Uterus (tissue), 2 donors: ENCODE measurements around the gene FRAT2.

Source experiments
- CTCF ChIP-seq, 4 experiments: fragments of 200-600 bp in 2 of 4; fragments of 450-650 bp in 2 of 4; sonication (generic) in 2 of 4; IDR thresholded peaks; one replicate each; pipeline ENCODE4 v1.5.1; 2016 to 2019; ENCODE audit warnings: antibody characterized with exemption in 4 of 4, mild to moderate bottlenecking in 2 of 4, moderate library complexity in 1 of 4
- POLR2A ChIP-seq, 2 donors: fragments of 450-650 bp; IDR thresholded peaks; one replicate each; pipeline ENCODE4 v1.6.1; 2016; ENCODE audit warnings: antibody characterized with exemption in 2 of 2, mild to moderate bottlenecking in 1 of 2, moderate library complexity in 1 of 2

GRCh38 chr10:97329766-97330165 lies 4.8 kb downstream of the FRAT2 start:
- TF ChIP-seq POLR2A (IDR thresholded peaks at IDR 0.05) (no peak), CTCF (IDR thresholded peaks at IDR 0.05) (no peak)
